Activated T-cell treated with anti-CD3 and anti-CD28 coated beads for 1 hour (primary cell): Measurements from ENCODE around the gene NR3C2.
"Not testable (repeated sequence)": the region's sequence is repeated elsewhere in the genome, so short reads cannot be mapped to it uniquely, and the experiment has no call there.

Experiments used
- DNase-seq: peaks from one replicate; pipeline ENCODE4 v3.0.0-alpha.2; 2020; ENCODE audit warnings: low read depth

The NR3C2 gene

GRCh38 chr4:148108766-148109165 is 333.4 kb downstream of the NR3C2 start:
- no peak for DNase-seq

DNA sequence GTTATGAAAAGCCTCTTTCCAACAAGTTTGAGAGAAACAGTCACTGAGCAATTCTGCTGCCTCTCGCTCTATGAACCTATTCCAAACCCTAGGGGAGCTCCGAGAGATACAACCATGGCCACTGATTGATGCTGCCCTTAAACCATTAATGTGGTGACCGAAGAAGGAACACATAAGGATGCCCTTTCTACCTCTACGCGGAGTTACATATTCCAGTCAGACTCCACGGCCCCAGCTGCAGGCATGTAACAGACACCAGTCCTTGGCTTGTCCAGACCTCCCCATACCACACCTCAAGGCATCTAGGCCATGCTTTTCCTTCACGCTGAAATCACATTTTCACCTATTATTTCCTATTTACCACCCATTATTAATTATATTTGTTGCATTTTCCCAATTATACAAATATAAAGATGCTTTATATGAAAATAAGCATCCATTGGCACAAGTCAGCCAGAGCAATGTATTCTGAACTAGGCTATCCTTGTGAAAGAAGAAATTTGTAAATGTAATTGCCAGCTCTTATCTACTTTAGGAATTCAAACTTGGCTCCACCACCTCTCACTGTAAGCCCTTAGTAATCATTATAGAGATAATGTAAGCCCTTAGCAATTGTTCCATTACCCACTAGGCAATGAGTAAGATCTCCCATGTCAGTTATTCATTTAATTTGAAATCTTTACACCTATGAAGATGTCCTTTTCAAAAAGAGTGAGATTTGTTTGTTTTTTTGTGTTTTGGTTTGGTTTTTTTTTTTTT is 338.4 kb downstream of the NR3C2 start:
- DNase-seq, result no peak

GRCh38 chr4:148101790-148102189 is 340.4 kb downstream of the NR3C2 start:
- DNase-seq, result no peak

GRCh38 chr4:148101235-148101634 is 341.0 kb downstream of the NR3C2 start:
- no peak for DNase-seq

DNA sequence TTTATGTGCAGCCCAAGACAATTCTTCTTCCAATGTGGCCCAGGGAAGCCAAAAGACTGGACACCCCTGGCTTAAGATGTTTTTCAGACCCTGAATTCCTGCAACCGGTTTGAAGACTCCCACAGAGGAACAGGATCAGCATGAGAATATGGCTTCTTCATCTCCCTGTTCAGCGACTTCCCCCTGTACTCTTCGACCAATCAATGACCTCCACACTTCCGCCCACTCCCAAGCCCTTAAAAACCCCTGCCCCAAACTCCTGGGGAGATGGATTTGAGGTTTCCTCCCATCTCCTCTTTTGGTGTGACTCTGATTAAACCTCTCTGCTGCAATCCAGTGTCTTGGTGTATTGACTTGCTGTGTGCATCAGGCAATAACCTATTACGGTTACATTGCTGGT is 344.4 kb downstream of the NR3C2 start:
- no peak for DNase-seq

DNA sequence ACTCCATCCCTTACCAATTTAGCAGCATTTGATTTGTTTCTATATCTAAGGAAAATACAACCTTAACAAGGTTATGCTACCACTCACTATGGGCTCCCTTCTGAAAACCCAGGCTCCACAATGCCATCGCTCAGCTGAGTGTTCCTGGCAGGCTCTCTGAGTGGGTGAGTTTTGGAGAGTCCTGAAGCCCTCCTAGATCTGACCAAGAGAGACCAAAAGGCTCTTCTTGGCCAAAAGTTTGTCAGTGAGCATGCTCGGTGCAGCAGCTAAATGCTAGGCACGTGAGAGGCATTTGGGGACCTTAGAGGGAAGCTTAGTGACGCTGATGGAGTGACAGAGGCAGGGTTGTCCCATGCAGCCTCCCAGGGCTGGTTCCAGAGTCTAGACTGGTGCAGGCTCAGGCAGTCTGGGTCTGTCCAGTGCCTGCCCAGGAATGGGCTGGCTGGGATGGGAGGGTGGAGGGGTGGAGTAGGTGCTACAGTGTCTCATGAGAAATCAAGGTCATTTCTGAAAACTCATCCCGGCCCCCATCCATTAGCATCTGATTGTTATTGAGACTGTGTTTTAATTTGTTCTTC is 346.8 kb downstream of the NR3C2 start:
- DNase-seq, result no peak

GRCh38 chr4:148094149-148094548 is 348.1 kb downstream of the NR3C2 start:
- DNase-seq, result no peak

DNA sequence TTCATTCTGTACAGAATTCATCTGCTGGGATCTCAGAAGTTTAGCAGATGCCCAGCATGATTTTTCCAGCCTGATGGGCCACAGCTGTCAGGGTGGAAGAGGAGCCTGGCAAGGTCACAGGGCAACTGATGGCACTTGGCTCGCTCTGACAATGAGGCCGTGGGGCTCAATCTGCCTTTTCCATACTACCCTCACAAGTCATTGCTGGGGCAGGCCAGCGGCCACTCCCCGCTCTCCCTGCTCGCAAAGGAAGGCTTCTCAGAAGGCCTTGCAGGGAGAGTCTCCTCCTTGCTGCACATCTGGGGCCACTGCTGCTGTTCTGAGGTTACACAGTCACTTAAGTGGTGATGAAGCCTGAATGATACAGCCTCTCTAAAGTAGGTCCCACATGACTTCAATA is 349.1 kb downstream of the NR3C2 start:
- no peak for DNase-seq

DNA sequence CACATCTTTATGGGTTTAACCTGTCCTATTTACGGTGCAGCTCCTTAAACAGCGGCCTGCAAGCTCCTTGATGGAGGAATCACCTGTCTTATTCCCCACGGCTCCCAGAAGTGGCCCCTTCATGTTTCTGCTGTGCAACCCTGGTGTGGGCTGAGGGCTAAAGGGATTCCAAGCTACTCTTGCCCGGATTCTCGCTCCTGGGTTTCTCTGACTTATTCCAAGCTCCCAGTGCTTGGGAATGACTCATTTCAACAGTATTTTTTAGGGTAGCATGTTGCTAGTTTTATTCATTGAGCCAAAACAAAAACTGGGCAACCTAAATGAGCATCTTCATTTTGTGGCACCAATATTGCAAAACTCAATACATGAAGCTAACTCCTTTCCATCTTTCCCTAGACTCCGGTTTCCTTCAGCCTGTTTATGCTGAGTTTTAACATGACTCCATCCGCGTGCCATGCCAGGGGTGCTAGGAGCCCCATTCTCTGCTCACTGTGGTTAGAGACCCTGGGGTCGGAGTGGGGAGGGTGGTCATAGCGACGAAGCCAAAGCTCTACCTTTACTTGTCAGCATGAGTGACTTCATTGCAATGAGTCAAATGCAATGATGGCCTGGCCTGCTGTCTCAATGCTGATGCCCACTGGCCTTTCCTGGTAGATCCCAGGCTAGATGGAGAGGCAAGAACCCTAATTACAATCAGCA is 349.7 kb downstream of the NR3C2 start:
- DNase-seq, result no peak

- no peak for DNase-seq
These were observed 350.3 kb downstream of the NR3C2 start for GRCh38 chr4:148091896-148092295.

DNA sequence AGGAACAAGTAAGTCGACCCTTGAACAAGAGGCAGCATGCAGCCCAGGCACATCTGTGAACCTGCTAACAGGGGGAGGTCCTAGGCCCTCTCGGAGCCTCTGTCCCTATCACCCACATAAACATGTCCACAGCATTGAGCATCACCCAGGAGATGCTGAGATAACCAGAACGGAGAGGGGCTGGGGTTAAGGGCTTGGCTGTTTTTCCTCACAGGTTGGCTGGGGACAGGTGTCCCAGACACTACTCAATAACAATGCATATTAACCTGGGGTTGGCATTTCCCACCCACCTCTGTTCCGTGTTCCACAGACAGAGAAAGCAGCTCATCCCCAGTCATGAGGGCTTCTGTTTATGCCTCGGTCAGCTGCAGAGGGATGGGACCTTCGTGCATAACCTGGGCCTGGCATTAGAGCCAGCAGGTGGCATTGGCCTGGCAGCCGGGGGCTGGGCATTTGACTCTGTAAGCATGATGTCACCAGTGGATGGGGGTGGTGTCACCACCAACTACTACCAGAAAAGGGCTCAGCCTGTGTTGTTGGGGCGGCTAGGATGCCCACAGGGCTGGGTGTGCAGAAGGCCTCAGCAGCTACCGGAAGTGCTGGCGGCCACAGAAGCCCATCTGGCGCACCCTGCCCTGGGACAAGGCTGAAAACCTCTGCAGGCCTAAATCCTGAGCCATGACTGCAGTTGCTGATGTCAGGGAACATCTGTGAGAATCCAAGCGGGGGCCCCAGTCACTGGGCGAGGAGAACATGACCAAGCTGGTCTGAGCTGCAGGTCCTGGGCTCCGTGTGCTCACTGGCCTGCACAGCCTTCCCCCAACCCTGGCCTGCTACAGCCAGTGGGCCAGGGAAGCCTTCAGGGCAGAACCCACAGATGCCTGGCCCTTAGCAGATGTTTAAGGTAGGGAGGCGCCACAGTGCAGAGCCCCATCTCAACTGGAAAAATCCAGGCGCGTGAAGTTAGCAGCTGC is 351.4 kb downstream of the NR3C2 start:
- DNase-seq, result no peak

GRCh38 chr4:148090029-148090428 is 352.2 kb downstream of the NR3C2 start:
- DNase-seq, result no peak

DNA sequence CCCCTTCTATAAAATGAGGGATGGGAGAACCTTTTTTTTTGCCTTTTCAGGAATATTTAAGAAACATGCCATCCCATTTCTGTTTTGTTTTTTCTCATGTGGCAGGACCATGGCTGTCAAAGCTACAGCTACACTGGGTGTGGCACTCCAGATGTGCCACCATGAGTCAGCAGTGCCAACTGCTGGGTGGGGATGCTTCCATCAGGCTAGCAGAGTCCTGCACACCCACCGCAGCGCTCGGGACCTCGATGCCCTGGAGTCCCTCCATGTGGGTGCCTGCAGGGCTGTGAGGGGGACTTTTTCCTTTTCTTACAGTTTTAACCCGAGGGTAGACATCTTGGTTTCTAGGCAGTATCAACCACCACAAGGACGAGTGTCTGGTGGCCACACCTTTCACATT is 352.6 kb downstream of the NR3C2 start:
- DNase-seq, result no peak

DNA sequence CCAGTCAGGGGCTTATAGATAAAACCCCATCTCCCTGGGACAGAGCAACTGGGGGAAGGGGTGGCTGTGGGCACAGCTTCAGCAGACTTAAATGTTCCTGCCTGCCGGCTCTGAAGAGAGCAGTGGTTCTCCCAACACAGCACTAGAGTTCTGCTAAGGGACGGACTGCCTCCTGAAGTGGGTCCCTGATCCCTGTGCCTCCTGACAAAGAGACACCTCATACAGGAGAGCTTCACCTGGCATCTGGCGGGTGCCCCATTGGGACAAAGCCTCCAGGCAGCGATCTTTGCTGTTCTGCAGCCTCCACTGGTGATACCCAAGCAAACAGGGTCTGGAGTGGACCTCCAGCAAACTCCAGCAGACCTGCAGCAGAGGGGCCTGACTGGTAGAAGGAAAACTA is 359.1 kb downstream of the NR3C2 start:
- not testable (repeated sequence) for DNase-seq

DNA sequence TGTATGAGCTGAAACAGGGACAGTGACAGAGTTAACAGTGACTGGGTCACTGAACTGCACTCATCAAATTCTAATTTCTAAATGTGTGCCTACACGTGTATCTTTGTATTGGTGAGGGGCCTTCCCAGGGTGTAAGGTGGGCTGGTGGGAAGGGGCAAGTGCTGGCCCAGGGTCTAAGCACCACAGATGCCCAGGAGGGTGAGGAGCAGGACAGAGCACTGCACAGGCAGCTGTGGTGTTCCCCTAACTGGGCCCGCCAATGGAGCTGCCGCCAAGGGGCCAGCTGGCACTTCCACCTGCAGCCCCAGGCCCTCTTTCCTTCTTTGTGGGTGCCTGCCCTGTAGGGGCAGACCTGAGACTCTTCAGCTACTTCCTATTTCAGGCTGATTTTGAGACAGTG is 360.5 kb downstream of the NR3C2 start:
- no peak for DNase-seq

GRCh38 chr4:148081267-148081666 is 360.9 kb downstream of the NR3C2 start:
- no peak for DNase-seq

GRCh38 chr4:148079961-148080360 is 362.3 kb downstream of the NR3C2 start:
- DNase-seq, result no peak

DNA sequence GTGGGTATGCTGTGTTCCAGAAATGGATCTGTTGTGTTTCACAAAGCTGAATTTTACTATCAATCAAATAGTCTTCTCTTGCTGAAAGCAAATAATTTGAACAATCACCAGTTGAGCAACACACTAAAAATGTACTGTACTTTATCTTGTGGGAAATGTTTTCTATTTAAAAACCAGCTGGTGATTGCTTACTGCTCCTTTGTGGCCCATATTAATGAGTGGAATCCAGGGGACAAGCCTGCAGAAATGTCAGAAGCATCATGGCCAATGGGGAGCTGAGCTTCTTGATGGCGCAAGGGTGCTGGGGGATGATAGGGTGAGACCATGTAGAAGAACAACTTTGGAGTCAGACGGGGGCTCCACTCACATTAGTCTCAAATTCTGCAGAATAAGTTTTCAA is 364.2 kb downstream of the NR3C2 start:
- no peak for DNase-seq

DNA sequence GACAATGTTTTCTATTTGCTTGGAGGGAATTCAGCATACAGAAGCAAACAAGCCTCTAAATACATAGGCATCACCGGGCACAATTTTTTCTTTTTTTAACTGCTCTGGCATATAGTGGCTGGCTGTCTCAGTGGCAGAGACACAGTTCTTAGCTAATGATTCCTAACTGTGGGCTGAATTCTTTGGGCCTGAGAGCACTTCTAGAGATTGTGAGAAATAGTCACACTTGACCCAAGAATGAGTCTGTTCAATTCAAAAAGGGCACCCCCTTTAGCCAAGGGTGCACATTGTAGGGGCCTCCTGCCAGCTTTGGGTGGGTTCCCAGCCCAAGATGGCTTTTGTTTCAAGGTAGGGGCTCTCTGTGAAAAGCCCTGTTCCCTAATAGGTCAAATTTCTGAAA is 364.6 kb downstream of the NR3C2 start:
- no peak for DNase-seq

GRCh38 chr4:148076964-148077363 is 365.2 kb downstream of the NR3C2 start:
- no peak for DNase-seq

- DNase-seq, result no peak
These were observed 366.8 kb downstream of the NR3C2 start for GRCh38 chr4:148075438-148075837.

DNA sequence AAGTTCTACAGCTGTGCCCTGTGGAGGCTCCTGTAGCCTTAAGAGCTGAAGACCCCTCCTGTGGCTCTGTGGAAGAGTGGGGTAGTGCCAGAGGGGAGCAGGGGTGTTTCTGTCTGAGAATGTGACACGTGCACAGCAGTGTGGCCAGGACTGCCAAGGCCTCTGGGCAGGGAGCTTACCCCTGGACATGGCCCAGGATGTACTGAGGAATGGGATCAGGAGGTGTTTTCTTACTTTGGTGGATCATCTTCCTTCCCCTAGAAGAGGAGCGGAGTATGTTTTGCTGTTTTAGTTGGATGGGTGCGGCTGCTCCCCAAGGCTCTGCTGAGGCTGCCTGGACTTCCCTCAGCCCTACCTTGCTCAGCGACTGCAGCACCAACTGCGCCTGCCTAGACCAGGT is 367.8 kb downstream of the NR3C2 start:
- no peak for DNase-seq
